MV-4-11 (cell line): ENCODE results near the gene CAPN15.

Source experiments
- DNase-seq: peaks from one replicate; lab custom pipeline; 2025; lab: John Stamatoyannopoulos, UW

The CAPN15 gene

DNA sequence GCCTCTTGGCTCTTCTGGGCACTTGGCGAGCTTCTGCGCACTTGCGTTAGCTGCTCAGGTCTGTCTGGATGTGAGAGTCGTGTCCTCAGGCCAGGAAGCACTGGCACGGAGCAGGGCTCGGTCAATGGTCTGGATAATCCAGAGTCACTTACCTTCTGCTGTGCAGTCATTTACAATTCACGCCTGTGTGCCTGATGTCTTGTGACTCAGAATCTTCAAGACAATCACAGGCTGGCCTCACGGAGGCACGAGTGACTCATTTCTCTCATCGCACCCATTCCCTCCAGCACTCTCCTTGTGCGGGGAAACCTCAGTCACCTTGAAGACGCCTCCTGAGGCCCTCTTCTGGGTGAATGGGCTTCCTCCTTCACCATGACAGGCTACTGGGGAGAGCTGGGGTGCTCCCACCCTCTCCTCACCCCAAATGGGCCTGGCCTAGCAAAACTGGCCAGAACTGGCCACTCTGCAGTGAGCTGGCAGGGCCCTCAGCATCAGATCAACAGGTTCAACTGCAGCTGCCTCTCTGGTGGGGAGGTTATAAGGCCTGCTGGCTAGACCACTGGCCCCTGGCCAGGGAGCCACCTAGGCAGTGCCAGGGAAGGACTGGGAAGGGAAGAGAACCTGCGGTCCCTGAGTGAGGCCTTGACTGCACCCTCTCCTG, 1.9 kb upstream of the CAPN15 start:
- DNase-seq = peak; percentile 76

DNA sequence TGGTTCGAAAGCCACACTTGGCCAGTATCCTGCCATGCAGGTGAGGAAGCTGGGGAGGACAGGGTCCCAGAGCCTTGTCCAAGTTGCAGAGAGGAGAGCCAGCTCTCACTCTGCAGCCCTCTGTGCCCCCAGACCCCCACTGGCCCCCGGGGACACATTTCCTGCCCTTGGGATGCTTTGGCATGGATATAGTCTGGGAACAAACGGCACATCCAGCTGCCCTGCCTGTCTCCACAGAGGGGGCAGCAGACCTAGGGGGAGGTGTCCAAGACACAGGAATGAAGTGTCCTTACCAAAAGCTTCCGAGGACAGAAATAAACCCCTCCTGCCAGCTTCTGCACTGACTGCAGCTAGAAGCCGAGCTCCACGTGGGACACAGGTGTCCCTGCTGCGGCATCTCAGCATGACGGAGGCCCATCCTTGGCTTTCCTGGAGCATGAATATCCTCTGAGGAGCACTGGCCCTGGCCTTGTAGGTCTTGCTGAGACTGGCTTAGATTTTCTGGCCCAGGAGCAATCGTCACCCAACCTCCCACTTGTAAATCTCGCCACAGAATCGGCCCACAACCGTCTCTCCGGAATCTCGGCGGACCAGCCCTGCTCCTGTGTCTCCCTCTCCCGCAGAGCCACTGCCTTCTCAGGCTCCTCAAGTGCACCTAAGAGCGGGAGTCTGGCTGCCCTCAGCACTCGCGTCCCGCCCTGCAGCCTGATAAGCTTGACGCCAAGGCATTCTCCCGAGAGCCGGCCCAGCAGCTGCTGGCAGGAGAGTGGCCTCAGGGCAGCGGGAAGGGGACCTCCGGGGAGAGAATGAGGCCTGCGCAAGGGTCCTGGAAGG, 1.1 kb upstream of the CAPN15 start:
- no peak for DNase-seq

DNA sequence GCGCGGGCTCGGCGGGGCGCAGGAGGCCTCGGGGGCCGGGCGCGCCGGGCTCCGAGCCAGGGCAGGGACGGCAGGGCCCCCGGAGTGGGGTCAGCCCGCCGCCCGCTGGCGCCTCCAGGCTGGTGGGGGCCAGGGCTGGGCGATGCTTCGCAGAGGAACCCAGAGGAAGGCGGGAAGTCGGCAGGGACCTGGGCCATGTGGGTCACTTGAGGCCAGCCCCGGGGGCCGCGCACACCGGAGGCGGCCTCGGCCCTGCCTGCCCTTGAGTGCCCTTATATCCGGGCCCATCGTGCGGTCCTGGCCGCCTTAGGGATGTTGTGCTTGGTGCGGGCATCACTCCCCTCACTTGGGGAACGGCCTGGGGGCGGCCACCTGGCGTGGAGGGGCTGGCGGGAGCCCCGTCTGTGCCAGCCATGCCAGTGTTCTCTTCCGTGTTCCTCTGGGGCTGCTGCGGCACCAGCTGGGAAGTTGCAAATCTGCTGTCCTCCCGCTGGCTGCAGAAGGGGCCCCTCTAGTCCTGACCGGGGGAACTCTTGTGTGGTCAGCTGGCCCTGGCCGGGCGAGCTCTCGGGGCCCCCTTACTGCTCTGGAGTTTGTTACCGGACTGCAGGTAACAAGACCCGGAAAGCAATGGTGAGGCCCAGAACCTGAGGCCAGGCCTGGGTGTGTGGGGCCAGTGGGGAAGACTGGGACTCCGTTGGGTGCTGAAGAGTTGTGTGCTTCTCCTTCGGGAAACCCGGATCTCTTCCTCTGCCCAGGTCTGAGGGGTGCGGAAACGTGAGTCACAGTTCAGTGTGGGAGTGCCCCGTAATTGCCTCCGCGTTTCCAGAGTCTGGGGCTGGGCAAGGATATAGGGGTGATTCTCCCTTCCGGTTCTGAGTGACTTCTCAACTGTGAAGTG, 849 bp downstream of the CAPN15 start:
- peak; percentile 62 for DNase-seq

GRCh38 chr16:529012-529575, 1.6 kb downstream of the CAPN15 start:
- DNase-seq = peak; percentile 53

DNA sequence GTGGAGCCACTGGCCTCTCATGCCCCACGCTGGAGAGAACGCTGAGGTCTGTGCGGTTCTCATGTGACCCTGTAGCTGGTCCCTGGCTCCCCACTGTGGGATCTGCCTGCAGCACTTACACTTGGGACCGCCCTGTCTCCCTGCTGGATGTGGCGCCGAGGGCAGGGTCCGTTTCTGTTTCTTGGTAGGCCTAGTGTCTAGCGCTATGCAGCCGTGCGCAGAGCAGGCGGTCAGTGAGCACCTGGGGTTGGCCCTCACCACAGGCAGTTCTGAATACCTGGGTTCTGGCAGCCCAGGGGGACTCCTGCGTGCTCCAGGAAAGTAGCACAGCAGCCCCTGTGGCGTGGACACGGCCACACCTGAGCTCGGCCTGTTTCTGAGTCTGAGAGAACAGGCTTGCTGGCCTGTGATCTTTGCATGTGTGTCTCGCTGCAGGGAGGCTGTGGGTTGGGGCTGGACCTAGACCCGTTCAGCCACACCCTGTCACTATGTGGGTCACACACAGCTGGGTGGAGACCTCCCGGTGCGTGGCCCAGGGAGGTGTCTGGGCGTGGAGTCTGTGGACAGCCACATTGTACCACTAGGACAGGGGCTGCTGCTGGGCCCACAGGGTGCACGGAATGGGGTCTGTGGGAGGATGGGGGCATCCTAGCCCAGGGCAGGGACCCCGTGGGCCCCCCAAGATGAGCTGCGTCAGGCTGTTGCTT, 2.8 kb downstream of the CAPN15 start:
- DNase-seq = no peak

- DNase-seq = peak; percentile 22
Observed at GRCh38 chr16:531494-532125, 4.1 kb downstream of the CAPN15 start.

- no peak for DNase-seq
Observed at GRCh38 chr16:533391-534123, 6.0 kb downstream of the CAPN15 start.

DNA sequence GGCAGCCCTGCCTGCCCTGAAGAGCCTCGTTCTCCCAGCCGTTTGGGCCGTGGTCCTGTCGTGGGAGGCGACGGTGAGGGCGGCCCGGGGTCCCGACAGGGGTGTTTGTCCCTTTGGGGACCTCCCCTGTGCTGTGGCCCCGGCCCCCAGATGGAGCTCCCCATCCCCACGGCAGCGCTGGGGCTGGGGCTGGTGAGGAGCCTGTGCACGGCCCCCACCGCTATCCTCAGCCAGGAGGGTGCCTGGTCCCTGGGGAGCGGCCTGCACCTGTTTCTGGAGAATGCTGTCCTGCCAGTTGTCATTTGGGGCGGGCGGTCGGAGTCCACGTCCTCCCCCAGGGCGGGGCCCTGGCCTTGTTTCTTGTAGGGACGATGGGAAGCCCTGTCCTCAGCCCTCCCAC, 6.6 kb downstream of the CAPN15 start:
- no peak for DNase-seq

- DNase-seq = no peak
Observed at GRCh38 chr16:534856-535445, 7.4 kb downstream of the CAPN15 start.

- peak; percentile 60 for DNase-seq
Observed at GRCh38 chr16:535446-536405, 8.2 kb downstream of the CAPN15 start.

- DNase-seq = no peak
Observed at GRCh38 chr16:536746-537145, 9.2 kb downstream of the CAPN15 start.

DNA sequence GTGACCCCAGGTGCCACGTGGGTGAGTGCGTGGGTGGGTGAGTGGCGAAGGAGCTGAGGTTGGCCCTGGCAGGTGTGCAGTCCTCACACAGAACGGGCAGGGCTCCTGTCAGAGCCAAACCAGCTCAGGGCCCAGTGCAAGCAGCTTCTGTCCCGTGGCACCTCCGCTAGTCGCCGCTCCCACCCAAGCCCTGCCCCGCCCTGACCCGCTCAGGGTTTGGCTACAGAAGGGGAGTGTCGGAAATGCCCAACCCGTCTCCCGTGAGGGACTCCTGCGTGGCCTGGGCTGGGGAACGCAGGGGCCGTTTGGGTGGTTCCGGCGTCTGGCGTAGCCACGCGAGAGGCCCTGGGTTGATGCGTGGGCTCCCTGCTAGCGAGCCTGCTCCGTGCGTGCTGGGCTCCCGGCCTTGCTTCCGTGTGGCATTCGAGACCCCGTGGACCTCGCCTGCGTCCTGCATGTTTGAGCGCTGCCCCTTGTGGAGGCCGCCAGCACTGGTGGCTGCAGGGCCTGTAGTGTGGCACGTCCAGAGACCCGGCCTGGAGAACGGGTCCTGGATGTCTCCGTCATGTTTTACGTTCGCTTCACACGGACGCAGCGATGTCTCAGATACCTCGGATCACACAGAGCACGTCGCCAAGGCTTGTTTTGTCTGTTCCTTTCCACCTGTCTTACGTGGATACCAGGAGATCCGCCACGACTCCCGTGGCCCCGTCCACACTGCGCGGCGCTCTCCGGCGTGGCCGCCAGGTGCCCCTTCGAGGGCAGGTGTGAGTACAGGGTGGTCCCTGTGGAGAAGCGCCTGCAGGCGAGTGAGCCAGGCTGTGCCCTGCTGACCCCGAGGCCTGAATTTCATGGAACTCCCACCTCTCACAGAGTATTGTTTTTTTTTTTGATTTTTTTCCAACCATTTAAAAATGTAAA, 10.2 kb downstream of the CAPN15 start:
- no peak for DNase-seq

DNA sequence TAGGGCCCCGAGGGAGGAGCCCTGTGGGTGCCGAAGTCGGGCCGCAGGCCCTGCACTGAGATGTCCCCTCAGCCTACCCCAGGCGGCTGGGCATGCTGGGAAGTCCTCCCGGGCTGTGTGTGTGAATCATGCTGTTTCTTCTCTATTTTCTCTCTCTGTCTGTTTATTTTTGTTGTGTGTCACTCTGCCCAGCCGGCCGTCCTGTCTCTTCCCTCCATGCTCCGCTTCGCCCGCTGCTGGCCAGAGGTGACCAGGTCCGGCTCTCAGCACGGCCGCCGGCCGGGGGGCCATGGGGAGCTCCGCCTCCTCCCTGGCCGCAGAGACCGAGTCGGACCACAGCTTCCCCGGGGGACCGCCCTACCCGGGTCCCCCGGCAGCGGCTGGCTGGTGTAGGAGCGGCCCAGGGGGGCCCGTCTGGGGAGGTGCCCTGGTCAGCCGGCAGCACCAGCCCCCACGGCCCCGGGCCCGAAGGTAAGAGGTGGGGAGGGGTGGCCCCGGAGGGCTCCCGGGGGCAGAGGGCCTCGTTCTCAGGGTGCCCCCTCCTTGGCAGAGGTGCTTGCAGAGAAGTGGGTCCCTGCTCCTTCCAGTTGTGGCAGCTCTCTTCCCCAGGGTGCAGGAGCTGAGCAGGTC, 12.5 kb downstream of the CAPN15 start:
- no peak for DNase-seq

DNA sequence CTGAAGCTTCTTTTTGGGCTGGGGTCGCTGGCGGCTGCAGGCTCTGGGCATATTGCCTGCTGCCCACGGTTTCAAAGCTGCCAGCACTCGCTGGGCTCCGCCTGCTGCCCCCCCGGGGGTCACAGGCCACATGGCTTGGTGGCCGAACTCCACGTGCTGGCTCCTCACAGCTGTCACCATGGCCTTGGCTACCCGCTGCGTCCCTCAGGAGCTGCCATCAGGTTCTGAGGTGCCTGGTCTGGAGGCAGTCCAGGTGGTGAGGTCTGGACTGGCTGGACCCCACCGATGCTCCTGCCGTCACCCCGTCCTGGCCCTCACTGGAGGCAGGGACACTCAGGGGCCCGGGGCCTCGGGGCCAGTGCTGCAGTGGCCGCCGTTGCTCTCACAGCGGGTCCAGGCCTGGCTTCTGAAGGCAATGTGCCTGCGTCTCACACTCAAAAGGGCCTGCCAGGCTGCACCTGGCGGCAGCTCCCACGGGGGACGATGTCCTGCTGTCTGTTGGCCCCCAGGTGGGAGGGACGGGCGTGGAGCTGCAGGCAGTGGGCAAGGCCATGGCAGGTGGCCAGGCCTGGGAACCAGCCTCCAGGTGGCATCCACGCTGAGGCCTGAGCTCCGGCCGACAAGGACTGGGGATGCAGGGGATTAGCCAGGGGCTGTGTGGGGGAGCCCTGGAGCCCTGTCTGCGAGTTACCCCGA, 13.3 kb downstream of the CAPN15 start:
- no peak for DNase-seq

DNA sequence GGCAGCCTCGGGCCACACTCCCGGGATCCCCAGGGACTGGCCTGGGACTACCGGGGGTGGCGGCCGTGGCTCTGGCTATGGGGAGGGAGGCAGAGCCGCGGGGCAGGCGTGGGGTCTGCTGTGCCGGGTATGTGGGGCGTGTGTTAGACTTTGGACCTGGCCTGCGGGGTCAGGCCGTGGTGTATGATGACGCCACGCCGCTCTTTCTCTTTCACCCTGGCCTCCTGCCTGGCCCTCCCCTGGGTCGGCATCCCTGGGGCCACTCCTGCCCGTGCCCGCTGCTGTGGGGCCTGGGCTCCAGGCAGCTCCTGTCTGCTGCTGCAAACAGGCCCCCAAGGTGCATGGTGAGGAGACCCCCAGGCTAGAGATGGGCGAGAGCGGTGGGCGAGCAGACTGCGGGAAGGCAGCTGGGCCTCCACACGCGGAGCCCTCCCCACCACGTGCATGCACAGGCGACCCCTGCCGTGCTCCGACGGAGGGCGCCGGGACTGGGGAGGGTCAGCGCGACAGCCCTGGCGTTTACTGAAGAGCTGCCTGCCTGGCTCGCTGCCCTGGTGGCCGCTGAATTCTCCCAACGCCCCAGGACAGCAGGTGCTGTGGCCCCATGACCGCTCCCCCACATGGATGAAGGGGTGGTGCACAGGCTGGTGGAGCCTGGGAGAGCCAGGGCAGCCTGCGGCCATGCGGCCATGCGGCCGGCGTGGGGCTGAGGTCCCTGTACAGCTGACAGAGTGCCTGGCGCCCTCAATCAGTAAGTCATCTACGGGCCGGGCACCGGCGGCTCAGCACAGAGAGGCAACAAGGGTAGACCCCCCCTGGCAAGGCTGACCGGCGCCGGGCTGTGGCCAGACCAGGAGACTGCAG, 16.0 kb downstream of the CAPN15 start:
- DNase-seq = no peak

- DNase-seq = no peak
Observed at GRCh38 chr16:544517-544916, 17.0 kb downstream of the CAPN15 start.
